OCI-LY3 (cell line): ENCODE results near the gene CALHM3.

ENCODE experiments used
- H2AFZ ChIP-seq: fragments of 200-600, 300-600 bp; shearing (Covaris generic); 2 replicates; pipeline ENCODE4 v1.6.0; 2014; ENCODE audit warnings: antibody characterized with exemption, low read depth, low read length
- H3K27ac ChIP-seq: fragments of 200-600, 300-600 bp; sonication (generic); 2 replicates; pipeline ENCODE4 v1.5.1; 2014; ENCODE audit warnings: mild to moderate bottlenecking, low read length, moderate library complexity, mixed read lengths
- H3K27me3 ChIP-seq: fragments of 200-600, 300-600 bp; sonication (generic); 2 replicates; pipeline ENCODE4 v1.6.1; 2014; ENCODE audit warnings: low read depth, low read length, mixed read lengths
- H3K36me3 ChIP-seq: fragments of 200-600, 300-600 bp; sonication (generic); replicated peaks from 2 replicates; pipeline ENCODE3; 2014; ENCODE audit warnings: low read depth, low read length, mixed read lengths
- H3K4me1 ChIP-seq: fragments of 300-600, 200-600 bp; sonication (generic); 2 replicates; pipeline ENCODE4 v1.6.1; 2014; ENCODE audit warnings: low read length, mixed read lengths
- H3K4me2 ChIP-seq: fragments of 200-600, 300-600 bp; sonication (generic); 2 replicates; pipeline ENCODE4 v1.6.1; 2014; ENCODE audit warnings: low read length, mixed read lengths
- H3K4me3 ChIP-seq: fragments of 300-600, 200-600 bp; sonication (generic); 2 replicates; pipeline ENCODE4 v1.5.1; 2014; ENCODE audit warnings: antibody characterized with exemption, mild to moderate bottlenecking, low read length, moderate library complexity
- H3K79me2 ChIP-seq: fragments of 300-600, 200-600 bp; shearing (Covaris generic); 2 replicates; pipeline ENCODE4 v1.6.1; 2014; ENCODE audit warnings: mild to moderate bottlenecking, low read length, mixed read lengths
- H3K9ac ChIP-seq: fragments of 300-600, 200-600 bp; shearing (Covaris generic); 2 replicates; pipeline ENCODE4 v1.6.0; 2014; ENCODE audit warnings: mild to moderate bottlenecking, low read length, moderate library complexity
- H3K9me3 ChIP-seq: fragments of 200-600, 300-600 bp; shearing (Covaris generic); 2 replicates; pipeline ENCODE4 v1.6.1; 2014; ENCODE audit warnings: low read length, mixed read lengths; ENCODE audit not compliant: insufficient read depth
- H4K20me1 ChIP-seq: fragments of 200-600, 300-600 bp; sonication (generic); 2 replicates; pipeline ENCODE4 v1.6.1; 2016; ENCODE audit warnings: low read length, mixed read lengths; ENCODE audit not compliant: insufficient read depth
- CTCF ChIP-seq: fragments of 200-600, 300-600 bp; sonication (generic); IDR thresholded peaks from 2 replicates; pipeline ENCODE4 v1.5.1; 2014; ENCODE audit warnings: antibody characterized with exemption, low read length, low read depth
- EZH2phosphoT487 ChIP-seq: fragments of 200-600 bp; shearing (Covaris generic); IDR thresholded peaks from 2 replicates; pipeline ENCODE4 v1.6.1; 2018; ENCODE audit warnings: antibody characterized with exemption, mixed run types, low read depth

The CALHM3 gene

GRCh38 chr10:103428989-103429643 lies 49.9 kb downstream of the CALHM3 start:
- Histone ChIP-seq H3K27me3 (no peaks in the 10 kb centered on the region), H3K4me1 (no peaks in the 10 kb centered on the region), H3K27ac (no peak overlapping the region), H2AFZ (no peak overlapping the region), H3K9me3 (no peaks in the 10 kb centered on the region), H4K20me1 (no peaks in the 10 kb centered on the region), H3K4me2 (no peak overlapping the region), H3K36me3 (peaks cover 34% of the 10 kb centered on the region), H3K79me2 (no peaks in the 10 kb centered on the region), H3K9ac (no peak overlapping the region), H3K4me3 (no peak overlapping the region)
- TF ChIP-seq CTCF (no peak), EZH2phosphoT487 (no peak)

GRCh38 chr10:103427866-103428265 lies 51.2 kb downstream of the CALHM3 start:
- Histone ChIP-seq H3K4me2 (no peak overlapping the region), H3K9me3 (no peaks in the 10 kb centered on the region), H3K79me2 (no peaks in the 10 kb centered on the region), H2AFZ (no peak overlapping the region), H3K27me3 (no peaks in the 10 kb centered on the region), H3K4me3 (no peak overlapping the region), H4K20me1 (no peaks in the 10 kb centered on the region), H3K9ac (no peak overlapping the region), H3K36me3 (peaks cover 42% of the 10 kb centered on the region), H3K4me1 (no peaks in the 10 kb centered on the region), H3K27ac (no peak overlapping the region)
- TF ChIP-seq EZH2phosphoT487, result no peak
- TF ChIP-seq CTCF, result no peak

- H3K79me2 ChIP-seq, result no peaks in the 10 kb centered on the region
Measured at GRCh38 chr10:103423748-103424147, 55.3 kb downstream of the CALHM3 start.

More at GRCh38 chr10:103423748-103424147, 55.3 kb downstream of the CALHM3 start:
- H4K20me1 ChIP-seq, result no peaks in the 10 kb centered on the region
- no peak overlapping the region for H2AFZ ChIP-seq
- no peaks in the 10 kb centered on the region for H3K27me3 ChIP-seq
- no peak overlapping the region for H3K4me3 ChIP-seq
- no peaks in the 10 kb centered on the region for H3K9me3 ChIP-seq
- peaks cover 35% of the 10 kb centered on the region for H3K36me3 ChIP-seq
- H3K9ac ChIP-seq, result no peak overlapping the region
- TF ChIP-seq EZH2phosphoT487 (no peak), CTCF (no peak)
- no peak overlapping the region for H3K4me2 ChIP-seq
- H3K4me1 ChIP-seq, result no peaks in the 10 kb centered on the region
- H3K27ac ChIP-seq, result no peak overlapping the region
